HG03175 (cell line): Measurements from ENCODE around the gene GCH1.
"Not testable (repeated sequence)": the region's sequence is repeated elsewhere in the genome, so short reads cannot be mapped to it uniquely, and the experiment has no call there.

ENCODE experiments used
- ATAC-seq: cut with Tn5 transposase; IDR thresholded peaks from one replicate; pipeline ENCODE4 v1.9.1; 2021; ENCODE audit warnings: mild to moderate bottlenecking, moderate library complexity; ENCODE audit not compliant: unreplicated experiment

GCH1 gene, protein sequence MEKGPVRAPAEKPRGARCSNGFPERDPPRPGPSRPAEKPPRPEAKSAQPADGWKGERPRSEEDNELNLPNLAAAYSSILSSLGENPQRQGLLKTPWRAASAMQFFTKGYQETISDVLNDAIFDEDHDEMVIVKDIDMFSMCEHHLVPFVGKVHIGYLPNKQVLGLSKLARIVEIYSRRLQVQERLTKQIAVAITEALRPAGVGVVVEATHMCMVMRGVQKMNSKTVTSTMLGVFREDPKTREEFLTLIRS

DNA sequence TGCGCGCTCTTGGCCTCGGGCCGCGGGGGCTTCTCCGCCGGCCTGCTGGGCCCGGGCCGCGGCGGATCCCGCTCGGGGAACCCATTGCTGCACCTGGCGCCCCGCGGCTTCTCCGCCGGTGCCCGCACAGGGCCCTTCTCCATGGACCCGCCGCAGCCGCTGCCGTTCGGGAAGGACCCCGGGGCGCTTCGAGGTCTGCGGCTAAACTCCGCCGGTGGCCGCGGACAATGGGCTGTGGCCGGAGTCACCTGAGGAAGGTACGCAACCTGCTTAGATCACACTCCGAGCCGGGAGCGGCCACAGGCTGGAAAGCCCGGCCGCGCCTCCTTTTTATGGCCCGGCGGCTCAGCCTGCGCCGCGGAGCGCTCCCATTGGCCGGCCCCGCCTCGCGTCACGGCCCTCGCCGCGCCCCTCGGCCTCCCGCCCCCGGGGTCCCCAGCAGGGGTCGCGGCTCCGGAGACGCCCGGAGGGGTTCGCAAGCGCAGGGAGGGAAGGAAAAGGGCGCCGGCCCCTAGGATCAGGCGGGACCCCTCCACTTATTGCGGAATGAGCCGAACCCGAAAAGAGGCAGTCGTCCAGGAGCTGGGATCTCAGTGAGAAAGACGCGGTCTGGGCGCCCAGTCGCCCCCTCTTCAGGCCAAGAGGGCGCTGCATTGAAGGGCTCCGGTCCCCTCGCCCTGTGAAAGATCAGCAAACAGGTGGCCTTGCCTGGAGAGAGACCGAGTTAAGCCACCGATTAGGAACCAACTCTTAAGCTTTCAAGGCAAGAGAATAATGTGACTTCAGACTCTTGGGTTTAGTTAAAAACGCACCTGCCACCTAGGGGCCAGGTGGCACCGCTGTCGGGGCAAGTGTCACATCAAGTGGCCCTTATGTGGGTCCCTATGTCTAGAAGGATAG, at the start of gene GCH1:
Gene GCH1 (minus strand): TSS at position 306 of the 900 bp plus-strand sequence. CDS start 163 bp downstream, at position 143.
- peak; percentile 81 for ATAC-seq

DNA sequence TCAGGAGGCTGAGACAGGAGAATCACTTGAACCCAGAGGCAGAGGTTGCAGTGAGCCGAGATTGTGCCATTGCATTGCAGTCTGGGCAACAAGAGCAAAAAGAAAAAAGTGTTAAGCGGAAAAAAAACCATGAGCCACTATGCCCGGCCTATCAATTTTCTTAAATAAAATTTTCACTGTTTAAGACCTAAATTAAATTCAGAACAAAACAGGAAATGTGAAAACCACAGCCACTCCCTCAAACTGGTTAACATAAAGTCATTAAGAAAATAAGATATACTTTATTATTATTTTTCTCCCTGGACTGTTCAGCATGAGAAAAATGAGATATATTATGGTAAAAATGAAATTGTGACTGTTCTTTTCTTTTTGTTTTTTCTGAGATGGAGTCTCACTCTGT, 44.6 kb upstream of the GCH1 start:
- no peak for ATAC-seq

DNA sequence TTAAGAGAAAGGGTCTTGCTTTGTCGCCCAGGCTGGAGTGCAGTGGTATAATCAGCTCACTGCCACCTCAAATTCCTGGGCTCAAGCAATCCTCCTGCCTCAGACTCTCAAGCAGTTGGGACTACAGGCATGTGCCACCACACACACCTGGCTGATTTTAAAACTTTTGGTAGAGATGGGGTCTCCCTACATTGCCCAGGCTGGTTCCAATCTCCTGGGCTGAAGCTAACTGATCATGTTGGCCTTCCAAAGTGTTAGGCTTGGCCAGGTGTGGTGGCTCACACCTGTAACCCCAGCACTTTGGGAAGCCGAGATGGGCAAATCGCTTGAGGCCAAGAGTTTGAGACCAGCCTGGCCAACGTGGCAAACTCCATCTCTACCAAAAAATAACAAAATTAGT, 43.9 kb upstream of the GCH1 start:
- no peak for ATAC-seq

DNA sequence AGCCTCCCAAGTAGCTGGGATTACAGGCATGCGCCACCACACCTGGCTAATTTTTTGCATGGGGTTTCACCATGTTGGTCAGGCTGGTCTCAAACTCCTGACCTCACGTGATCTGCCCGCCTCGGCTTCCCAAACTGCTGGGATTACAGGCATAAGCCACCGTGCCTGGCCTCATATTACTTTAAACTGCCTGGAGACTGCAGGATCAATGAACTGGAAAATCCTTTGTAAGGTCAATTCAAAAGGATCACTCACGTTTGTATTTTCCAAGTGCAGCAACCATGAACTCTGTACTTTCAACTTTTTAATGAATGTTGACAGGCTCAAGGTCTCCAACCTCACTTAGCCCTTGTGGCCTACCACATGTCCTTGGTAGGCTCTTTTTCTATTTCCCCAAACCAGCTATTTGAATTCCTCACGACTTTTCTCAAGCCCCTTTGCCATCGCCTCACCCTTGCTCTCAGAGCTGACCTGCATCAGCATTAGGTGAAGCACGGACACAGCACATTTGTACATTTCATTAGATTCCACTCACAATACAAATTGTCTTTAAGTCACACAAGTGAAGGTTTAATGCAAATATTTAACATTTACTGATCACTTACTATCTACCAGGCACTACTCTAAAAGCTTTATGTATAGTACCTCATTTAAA, 42.2 kb upstream of the GCH1 start:
- no peak for ATAC-seq

DNA sequence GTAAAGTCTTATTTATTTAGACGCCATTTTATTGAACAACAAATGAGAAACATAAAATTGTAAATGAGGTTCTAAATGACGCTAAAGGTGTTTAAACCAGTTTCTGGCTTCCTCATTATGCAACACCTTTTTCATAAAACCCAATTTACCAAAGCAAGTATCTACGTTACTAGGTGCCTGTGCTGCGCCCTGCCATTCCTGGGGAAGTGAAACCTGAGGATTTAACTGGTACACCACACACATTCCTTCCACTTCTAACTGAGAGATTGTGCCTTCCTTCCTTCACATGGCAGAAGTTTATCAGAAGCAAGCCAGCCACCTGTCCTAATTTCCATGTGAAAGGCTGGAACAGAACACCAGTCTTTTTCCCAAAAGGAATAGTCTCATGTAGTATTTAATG, 40.3 kb upstream of the GCH1 start:
- no peak for ATAC-seq

DNA sequence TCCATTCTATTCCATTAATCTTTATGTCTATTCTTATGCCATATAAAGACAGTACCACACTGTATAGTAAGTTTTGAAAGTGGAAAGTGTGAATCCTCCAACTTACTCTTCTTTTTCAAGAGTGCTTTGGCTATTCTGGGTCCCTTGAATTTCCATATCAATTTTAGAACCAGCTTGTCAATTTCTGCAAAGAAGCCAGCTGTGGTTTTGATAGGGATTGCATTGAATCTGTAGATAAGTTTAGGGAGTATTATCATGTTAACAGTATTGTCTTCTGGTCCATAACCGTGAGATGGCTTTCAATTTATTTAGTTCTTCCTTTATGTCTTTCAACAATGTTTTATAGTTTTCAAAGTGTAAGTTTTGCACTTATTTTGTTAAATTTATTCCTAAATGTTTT, 34.2 kb upstream of the GCH1 start:
- ATAC-seq = no peak

DNA sequence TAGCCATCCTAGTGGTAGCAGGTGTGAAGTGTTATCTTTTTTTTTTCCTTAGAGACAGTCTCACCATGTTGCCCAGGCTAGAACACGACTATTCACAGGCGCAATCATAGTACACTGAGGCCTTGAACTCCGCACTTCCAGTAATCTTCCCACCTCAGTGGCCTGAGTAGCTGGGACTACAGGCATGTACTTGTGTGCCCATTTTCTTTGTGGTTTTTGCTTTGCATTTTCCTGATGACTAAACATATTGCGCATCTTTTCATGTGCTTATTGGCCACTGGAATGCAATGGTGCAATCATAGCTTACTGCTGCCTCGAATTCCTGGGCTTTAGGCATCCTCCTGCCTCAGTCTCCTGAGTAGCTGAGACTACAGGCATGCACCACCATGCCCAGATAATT, 33.3 kb upstream of the GCH1 start:
- ATAC-seq = no peak

DNA sequence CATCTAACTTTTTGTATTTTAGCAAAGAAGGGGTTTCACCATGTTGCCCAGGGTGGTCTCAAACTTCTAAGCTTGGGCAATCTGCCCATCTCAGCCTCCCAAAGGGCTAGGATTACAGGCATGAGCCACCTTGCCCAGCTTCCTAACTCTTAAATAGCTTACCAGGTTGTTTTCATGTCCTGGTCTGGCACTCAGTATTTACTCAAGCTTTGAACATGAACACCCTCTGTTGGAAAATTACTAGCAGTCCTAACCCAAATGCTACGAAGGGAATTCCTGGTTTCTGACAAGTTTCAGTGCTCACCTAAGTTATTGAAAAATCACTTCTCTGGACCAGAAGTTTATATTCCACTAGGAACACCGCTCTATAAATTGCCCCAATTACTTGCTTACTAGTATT, 32.5 kb upstream of the GCH1 start:
- no peak for ATAC-seq

DNA sequence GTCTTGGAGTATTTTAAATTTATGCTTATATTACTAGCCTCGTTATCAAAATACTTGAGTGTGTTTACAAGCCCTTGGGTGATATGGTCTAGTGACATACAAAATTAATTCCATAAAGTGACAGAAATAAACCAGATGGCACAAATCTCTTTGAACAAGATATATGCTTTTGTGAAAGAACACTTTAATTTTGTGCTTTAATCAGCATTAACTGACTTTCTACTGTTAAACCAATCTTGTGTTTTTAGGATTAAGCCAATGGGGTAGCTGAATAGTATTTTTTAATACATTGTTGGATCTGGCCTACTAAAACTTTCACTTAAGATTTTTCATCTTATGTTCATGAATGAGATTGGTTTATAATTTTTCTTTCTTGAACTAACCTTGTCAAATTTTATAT, 30.4 kb upstream of the GCH1 start:
- no peak for ATAC-seq

DNA sequence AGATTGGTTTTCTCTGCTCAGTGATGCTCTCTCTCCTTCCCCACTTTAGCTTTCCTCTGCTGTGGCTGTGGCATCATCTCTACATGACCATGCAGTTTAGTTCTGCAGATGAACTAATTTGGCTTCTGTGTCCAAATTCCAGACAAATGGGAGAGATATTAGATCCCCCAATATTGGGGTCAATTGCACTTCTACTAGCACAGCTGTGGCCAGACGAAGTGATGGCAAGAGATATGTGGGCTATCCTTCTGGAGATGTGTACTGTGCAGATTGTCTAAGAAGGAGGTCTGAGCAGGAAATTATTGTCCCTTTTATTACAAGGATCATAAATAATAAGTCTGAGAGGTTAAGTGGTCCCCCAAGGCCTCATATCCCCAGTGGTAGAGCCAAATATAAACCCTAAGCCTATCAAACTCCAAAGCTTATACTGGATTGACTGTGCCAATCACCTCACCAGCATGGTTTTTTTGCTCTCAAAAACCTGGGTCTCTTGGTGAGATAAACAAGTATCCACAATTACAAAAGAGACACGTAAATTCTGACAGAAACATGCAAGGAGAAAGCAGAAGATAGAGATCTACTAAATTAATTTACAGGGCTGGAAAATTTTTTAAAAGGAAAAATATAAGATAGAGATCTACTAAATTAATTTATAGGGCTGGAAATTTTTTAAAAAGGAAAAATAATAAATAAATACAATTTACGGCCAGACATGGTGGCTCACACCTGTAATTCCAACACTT, 29.1 kb upstream of the GCH1 start:
- ATAC-seq = no peak

DNA sequence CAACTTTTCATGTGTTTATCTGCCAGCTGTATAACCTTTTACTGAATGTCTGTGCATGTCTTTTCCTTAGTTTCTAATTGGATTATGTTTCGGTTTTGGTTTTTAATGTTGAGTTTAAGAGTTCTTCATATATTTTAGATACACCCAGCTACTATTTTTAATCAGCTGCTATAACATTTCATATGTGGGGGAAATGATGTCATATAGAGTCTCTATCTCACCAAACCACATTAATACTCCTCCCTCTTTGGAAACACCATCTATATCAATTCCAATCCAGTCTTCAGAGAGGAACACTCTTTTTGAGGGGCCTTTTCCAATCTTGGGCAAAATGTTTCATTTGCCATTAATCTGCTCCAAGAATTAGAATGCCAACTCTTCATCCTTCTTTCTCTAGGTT, 28.5 kb upstream of the GCH1 start:
- ATAC-seq = no peak

DNA sequence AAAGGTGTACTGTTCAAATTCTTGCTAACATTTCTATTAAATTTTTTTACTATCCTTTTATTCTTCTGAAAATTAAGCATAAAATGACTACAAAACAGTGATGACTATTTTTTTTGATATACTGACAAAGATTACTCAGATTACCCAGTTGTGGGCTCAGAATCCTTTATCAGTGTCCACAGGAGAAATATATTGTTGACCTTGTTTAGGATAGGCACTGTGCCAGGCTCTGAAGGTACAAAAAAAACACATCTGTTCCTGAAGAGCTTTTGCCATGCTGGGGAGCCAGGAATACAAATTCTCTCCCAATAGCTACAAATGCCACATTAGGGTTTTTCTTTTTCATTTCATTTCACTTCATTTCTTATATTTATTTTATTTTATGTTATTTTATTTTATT, 26.9 kb upstream of the GCH1 start:
- ATAC-seq = no peak

DNA sequence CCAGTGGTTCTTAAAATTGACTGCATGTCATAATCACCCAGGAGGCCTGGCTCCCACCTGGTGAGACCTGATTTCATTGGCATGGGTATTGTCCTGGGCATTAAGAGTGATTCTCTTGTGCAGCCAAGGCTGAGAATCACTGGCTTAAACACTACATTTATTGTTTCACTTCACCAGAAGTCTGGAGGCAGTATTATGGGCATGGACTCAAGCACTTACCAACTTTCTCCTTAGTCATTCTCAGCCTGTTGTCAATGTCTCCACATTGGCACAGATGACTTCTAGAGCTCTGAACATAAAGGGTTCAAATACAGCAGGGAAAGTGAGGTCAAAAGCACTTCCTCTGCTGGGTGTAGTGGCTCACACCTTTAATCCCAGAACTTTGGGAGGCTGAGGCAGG, 25.6 kb upstream of the GCH1 start:
- no peak for ATAC-seq

DNA sequence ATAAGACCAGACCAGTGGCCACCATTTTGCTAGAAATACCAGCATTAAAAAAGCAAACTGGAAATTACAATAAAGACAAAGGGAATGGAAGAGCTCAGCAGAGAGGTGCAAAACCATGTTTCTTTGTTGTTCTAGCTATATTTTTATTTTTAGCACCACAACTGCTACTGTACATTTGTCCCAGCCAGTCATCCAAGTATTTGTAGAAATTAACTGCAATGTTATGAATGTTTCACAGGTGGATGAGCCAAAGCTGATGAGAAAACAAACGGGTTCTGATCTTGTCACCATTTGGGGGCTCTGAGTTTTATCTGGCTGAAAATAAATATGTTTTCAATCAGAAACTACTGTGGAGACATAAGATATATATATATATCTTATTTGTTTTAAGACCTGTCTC, 24.9 kb upstream of the GCH1 start:
- no peak for ATAC-seq

DNA sequence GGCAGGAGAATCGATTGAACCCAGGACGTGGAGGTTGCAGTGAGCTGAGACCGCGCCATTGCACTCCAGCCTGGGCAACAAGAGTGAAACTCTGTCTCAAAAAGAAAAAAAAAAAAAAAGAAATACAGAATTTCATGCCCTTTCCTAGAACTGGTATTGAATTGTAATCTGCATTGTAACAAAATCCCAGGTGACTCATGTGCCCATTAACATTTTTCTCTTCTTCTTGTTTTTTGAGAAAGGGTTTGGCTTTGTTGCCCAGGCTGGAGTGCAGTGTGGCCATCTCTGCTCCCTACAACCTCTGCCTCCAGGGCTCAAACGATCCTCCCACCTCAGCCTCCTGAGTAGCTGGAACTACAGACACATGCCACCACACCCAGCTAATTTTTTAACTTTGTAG, 23.9 kb upstream of the GCH1 start:
- ATAC-seq = not testable (repeated sequence)

DNA sequence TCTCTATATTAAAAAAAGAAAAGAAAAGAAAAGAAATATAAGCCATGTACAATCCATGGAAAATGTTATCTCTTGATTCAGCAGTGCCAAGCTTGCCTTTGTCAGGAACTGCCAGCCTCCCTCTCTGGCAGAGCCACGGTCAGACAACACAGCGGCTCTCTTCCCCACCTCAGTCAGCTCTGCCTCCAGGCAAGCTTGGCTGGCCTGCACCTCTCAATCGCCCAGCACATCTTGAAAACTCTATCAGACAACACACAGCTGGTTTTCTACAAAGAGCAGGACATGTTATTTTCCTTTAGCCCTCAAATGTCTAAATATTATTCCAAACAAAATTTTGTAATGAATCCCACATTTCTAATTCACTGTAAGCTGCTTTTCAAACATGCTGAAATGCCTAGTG, 20.0 kb upstream of the GCH1 start:
- no peak for ATAC-seq

DNA sequence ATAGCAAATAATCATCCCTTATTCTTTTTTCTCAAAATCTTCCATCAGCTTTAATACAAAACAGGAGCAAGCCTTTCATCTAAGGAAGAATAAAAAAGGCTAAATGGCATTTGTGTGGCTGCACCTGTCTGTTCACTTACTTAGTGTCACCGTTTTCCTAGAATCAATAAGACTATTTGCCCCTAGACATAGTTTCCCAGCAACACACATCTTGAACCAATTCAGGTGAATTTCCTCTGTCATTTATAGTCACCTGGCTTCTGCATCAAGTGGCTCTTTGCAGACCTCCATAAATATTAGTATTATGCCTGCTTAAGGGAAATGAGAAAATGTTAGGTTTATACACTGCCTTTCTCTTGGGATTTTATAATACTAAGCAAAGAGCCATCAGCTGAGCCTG, 17.4 kb upstream of the GCH1 start:
- no peak for ATAC-seq

DNA sequence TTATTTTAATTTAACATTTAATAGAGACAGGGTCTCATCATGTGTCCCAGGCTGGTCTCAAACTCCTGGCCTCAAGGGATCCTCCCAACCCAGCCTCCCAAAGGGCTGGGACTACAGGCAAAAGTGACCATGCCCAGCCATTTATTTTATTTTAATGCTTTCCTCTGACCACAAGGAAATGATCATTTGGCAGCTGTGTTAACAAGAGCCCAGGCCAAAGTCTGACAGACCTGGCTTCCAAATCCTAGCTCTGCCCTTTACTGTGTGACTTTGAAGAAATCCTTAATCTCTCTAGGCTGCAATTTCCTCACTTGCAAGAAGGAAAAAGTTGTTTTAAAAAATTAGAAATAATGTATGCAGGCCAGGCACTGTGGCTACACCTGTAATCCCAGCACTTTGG, 16.7 kb upstream of the GCH1 start:
- no peak for ATAC-seq

DNA sequence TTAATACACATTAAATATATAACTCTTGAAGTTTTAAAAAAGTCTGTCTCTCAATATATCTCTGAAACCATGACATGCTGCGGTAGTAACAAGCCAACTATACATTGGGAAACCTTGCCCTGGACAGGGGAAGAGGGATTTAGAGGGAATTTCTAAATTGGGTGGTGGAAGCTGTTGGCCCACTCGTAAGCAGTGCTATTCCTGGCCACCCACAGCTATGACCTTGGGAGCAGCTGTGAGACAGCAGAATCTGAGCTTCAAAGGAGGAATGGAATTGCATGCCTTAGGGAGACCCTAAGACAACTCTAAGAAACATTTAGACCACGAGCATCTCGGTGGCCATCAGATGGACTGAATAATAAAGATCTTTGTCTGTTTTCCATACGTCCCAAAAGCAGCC, 15.8 kb upstream of the GCH1 start:
- ATAC-seq = no peak

DNA sequence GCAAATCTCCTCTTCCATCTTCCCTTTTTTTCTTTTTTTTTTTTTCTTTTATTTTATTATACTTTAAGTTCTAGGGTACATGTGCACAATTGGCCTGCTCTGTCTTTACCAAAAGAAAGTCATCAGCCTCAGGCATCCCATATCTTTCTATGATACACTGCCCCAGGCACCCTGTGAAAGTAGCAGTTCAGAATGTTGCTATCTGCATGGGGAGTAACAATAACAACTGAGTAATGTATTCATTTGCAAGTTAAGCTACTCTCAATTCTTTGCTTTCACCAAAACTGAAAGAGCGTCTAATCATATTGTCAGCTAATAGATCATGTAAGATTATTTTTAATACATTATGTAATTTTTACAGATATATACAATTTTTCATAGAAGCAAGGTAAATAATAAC, 13.5 kb upstream of the GCH1 start:
- ATAC-seq = no peak

DNA sequence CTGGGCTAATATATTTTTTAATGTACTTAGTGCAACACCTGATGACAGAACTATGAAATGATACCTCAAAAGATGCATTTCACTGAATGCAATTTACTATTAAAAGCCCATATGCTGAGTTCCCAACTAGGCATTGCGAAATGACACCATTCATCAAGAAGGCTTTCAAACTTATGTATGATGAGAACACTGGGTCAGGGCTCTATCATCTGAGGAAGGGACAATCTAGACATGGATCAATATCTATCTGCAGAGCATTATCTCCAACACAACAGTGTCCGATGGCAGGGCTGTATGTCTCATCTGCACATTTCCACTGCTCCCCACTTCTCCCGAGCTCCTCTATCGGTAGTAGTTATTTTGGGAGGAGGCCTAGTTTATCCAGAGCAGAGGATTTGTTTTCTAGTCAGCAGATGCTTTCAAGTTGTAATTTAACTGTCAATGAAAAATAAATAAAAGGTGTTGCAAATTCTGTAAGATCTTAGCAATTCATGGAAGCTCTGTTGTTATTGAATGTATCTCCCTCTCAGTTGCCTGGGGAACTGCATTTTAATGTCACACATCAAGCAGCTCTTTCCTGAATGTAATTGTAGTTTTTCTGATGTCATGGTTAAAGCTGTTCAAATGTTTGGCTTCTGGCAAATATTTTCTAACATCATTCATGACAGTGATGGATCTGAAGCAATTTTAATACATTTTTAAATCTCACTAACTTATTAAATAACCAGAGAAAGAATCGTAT, 7.4 kb upstream of the GCH1 start:
- no peak for ATAC-seq
